BLaER1 treated with 17β-estradiol and CSF1 and Interleukin-3, amounts not matched to agents 10 nM and 100 nM (cell line): ENCODE measurements around the gene RHOT2.

ENCODE experiments used
- H3K27ac ChIP-seq, 11 experiments: shearing (Covaris generic); formaldehyde crosslinking; 2 replicates each; pipeline ENCODE4 v1.8.1; 2022
- H3K27me3 ChIP-seq, 11 experiments: shearing (Covaris generic); formaldehyde crosslinking; 2 replicates each; pipeline ENCODE4 v1.8.1; 2022
- H3K36me3 ChIP-seq, 11 experiments: shearing (Covaris generic); formaldehyde crosslinking; 2 replicates each; pipeline ENCODE4 v1.8.1; 2022
- H3K4me1 ChIP-seq, 10 experiments: shearing (Covaris generic); formaldehyde crosslinking; 2 replicates each; pipeline ENCODE4 v1.8.1; 2022
- H3K4me2 ChIP-seq, 11 experiments: shearing (Covaris generic); formaldehyde crosslinking; 2 replicates each; pipeline ENCODE4 v1.8.1; 2022
- H3K4me3 ChIP-seq, 10 experiments: shearing (Covaris generic); formaldehyde crosslinking; 2 replicates each; pipeline ENCODE4 v1.8.1; 2022
- H3K9ac ChIP-seq, 11 experiments: shearing (Covaris generic); formaldehyde crosslinking; 2 replicates each; pipeline ENCODE4 v1.8.1; 2022
- H3K9me3 ChIP-seq, 11 experiments: shearing (Covaris generic); formaldehyde crosslinking; replicated peaks in 1 of 11; 2 replicates each; pipeline ENCODE4 v1.8.1; 2022
- H4K20me1 ChIP-seq, 11 experiments: shearing (Covaris generic); formaldehyde crosslinking; 2 replicates each; pipeline ENCODE4 v1.8.1; 2022
- Cebpa-rat ChIP-seq, 11 experiments: shearing (Covaris generic); IDR thresholded peaks; 2 replicates each; pipeline ENCODE4 v1.8.1; 2022

The RHOT2 gene

GRCh38 chr16:678858-679813, 11.2 kb downstream of the RHOT2 start:
- Histone ChIP-seq H3K4me2 (peak overlapping the region; percentile 67 to 95 (median 86)), H3K27ac (peak overlapping the region in 8 of 11 experiments; percentile 32 to 66 (median 40); a peak in 12 of 22 replicates), H3K9ac (peak overlapping the region in 10 of 11 experiments; percentile 27 to 71 (median 60); a peak in 14 of 22 replicates), H3K9me3 (no peaks in the 10 kb centered on the region), H3K4me3 (peak overlapping the region; percentile 50 to 67 (median 56)), H4K20me1 (peaks cover 39 to 87% (median 71%) of the 10 kb centered on the region in 11 experiments; a peak in 21 of 22 replicates), H3K4me1 (peaks cover 33 to 55% (median 48%) of the 10 kb centered on the region in 10 experiments), H3K27me3 (peaks cover 12 to 26% (median 16%) of the 10 kb centered on the region in 11 experiments), H3K36me3 (peaks cover 24 to 34% (median 29%) of the 10 kb centered on the region in 11 experiments)
- no peak for TF ChIP-seq Cebpa-rat (IDR thresholded peaks at IDR 0.05)

DNA sequence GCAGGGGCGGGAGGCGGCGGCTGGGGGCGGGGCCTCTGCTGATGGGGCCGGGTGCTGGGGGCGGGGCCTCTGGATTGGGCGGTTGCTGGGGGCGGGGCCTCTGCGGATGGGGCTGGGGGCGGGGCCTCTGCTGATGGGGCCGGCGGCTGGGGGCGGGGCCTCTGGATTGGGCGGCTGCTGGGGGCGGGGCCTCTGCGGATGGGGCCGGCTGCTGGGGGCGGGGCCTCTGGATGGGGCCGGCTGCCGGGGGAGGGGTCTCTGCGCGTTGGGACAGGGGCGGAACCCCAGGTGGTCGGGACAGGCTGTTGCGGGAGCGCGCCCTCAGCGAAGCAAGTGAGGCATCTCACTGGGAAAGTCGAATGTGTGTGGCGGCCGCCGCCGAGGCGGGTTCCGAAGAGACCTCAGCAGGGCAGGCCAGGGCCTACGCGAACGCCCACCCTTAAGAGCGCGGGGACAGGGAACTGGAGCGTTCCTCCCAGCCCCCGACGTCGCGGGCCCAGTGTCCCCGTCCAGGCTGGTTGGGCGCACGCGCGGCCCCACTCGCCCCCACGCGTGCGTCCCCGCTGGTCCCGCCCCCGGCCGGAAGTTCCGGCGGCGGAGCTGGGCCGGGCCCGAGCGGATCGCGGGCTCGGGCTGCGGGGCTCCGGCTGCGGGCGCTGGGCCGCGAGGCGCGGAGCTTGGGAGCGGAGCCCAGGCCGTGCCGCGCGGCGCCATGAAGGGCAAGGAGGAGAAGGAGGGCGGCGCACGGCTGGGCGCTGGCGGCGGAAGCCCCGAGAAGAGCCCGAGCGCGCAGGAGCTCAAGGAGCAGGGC, 12.1 kb downstream of the RHOT2 start, which contains the start of gene STUB1:
Gene STUB1, plus strand, starts transcription at position 597 of the 811 bp plus-strand sequence. Its CDS starts 116 bp downstream, at position 713.
- Histone ChIP-seq H3K4me1 (peaks cover 39 to 53% (median 47%) of the 10 kb centered on the region in 10 experiments), H4K20me1 (peaks cover 30 to 80% (median 62%) of the 10 kb centered on the region in 11 experiments; a peak in 21 of 22 replicates)

DNA sequence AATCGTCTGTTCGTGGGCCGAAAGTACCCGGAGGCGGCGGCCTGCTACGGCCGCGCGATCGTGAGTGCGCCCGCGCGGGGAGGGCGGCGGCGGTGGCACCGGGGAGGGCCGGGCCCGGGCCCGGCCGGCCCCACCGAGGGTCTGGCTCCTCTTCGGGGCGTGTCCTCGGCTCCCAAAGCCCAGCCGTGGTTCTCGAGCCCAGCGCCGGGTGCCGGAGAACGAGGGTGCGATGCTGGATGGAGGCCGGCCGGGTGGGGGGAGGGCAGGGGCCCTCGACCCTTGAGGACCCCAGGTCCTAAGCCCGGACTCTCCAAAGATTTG, 12.7 kb downstream of the RHOT2 start:
- peak overlapping the region; percentile 69 to 91 (median 82) for H3K27ac ChIP-seq
- TF ChIP-seq Cebpa-rat (IDR thresholded peaks at IDR 0.05) = no peak
- peaks cover 26 to 78% (median 56%) of the 10 kb centered on the region in 11 experiments; a peak in 21 of 22 replicates for H4K20me1 ChIP-seq
- peaks cover under 1 to 11% (median 2%) of the 10 kb centered on the region in 11 experiments; a peak in 20 of 22 replicates for H3K27me3 ChIP-seq
- peaks cover 23 to 34% (median 27%) of the 10 kb centered on the region in 11 experiments for H3K36me3 ChIP-seq
- peak overlapping the region; percentile 95 to 99 (median 99) for H3K4me2 ChIP-seq
- H3K4me1 ChIP-seq = peaks cover 42 to 53% (median 50%) of the 10 kb centered on the region in 10 experiments
- no peaks in the 10 kb centered on the region for H3K9me3 ChIP-seq
- H3K4me3 ChIP-seq = peak overlapping the region; percentile 75 to 98 (median 90)
- H3K9ac ChIP-seq = peak overlapping the region; percentile 87 to 96 (median 91)

More for the DNA sequence above, 12.1 kb downstream of the RHOT2 start, which contains the start of gene STUB1:
- Histone ChIP-seq H3K27me3 (peaks cover 7 to 17% (median 8%) of the 10 kb centered on the region in 11 experiments), H3K4me3 (peak within 1 kb of the TSS; percentile 75 to 98 (median 90)), H3K27ac (peak within 1 kb of the TSS; percentile 69 to 91 (median 82)), H3K36me3 (peaks cover 22 to 29% (median 26%) of the 10 kb centered on the region in 11 experiments), H3K9ac (peak within 1 kb of the TSS; percentile 87 to 96 (median 91)), H3K9me3 (no peaks in the 10 kb centered on the region), H3K4me2 (peak within 1 kb of the TSS; percentile 95 to 99 (median 99))
- TF ChIP-seq Cebpa-rat (IDR thresholded peaks at IDR 0.05) = no peak

GRCh38 chr16:680967-681745, 13.2 kb downstream of the RHOT2 start:
- Histone ChIP-seq H3K9ac (peak overlapping the region; percentile 87 to 96 (median 91)), H3K4me2 (peak overlapping the region; percentile 95 to 99 (median 99)), H4K20me1 (peaks cover 26 to 74% (median 54%) of the 10 kb centered on the region in 11 experiments; a peak in 21 of 22 replicates), H3K36me3 (peaks cover 23 to 39% (median 27%) of the 10 kb centered on the region in 11 experiments), H3K27me3 (peaks cover 0 to 6% (median 0%) of the 10 kb centered on the region in 11 experiments; a peak in 5 of 22 replicates), H3K4me1 (peaks cover 42 to 57% (median 51%) of the 10 kb centered on the region in 10 experiments), H3K4me3 (peak overlapping the region; percentile 75 to 98 (median 90)), H3K9me3 (no peaks in the 10 kb centered on the region), H3K27ac (peak overlapping the region; percentile 69 to 91 (median 82); a peak in 21 of 22 replicates)
- no peak for TF ChIP-seq Cebpa-rat (IDR thresholded peaks at IDR 0.05)

- Histone ChIP-seq H3K9me3 (no peaks in the 10 kb centered on the region), H4K20me1 (peaks cover 26 to 70% (median 47%) of the 10 kb centered on the region in 11 experiments; a peak in 21 of 22 replicates), H3K36me3 (peaks cover 28 to 47% (median 33%) of the 10 kb centered on the region in 11 experiments), H3K9ac (peak overlapping the region; percentile 87 to 96 (median 91); a peak in 21 of 22 replicates), H3K27ac (peak overlapping the region in 2 of 11 experiments; percentile 82; a peak in 4 of 22 replicates), H3K4me1 (peaks cover 42 to 64% (median 52%) of the 10 kb centered on the region in 10 experiments), H3K4me2 (peak overlapping the region; percentile 95 to 99 (median 99)), H3K27me3 (no peaks in the 10 kb centered on the region; a peak in 2 of 22 replicates), H3K4me3 (peak overlapping the region; percentile 75 to 98 (median 90))
- TF ChIP-seq Cebpa-rat (IDR thresholded peaks at IDR 0.05) = no peak
Observed at GRCh38 chr16:681746-682427, 14.0 kb downstream of the RHOT2 start.

DNA sequence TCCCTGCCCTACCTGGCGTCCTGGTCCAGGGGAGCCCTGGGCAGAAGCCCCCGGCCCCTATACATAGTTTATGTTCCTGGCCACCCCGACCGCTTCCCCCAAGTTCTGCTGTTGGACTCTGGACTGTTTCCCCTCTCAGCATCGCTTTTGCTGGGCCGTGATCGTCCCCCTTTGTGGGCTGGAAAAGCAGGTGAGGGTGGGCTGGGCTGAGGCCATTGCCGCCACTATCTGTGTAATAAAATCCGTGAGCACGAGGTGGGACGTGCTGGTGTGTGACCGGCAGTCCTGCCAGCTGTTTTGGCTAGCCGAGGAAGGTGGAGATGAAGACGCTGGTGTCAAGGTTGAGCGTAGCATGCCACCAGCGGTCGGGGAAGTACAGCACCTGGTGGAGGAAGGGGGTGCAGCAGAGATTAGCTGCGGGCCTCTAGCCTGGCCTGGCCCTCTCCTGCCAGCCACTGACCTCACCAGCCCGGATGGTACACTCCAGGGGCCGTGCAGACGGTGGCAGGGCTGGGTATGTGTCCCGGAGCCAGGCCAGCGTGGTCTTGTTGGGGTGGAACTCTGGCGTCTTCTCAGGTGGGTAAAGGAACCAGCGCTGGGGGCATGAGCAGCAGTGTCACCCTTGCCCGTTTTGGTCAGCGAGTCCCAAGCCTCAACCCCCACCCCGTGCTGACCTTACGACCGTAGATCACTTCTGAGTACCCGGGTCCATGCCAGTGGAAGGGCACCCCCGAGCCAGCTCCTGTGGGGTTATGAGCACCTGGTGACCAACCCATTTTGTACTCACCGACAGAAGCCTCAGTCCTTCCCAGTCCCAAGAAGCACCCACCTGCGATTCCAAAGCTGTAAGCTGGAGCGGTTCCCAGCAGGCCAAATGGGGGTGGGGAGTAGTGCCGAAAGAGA, 14.8 kb downstream of the RHOT2 start:
- H4K20me1 ChIP-seq = peaks cover 26 to 68% (median 46%) of the 10 kb centered on the region in 11 experiments; a peak in 21 of 22 replicates
- no peaks in the 10 kb centered on the region for H3K27me3 ChIP-seq
- H3K4me2 ChIP-seq = peak overlapping the region; percentile 95 to 99 (median 99)
- H3K36me3 ChIP-seq = peaks cover 33 to 55% (median 41%) of the 10 kb centered on the region in 11 experiments
- peak overlapping the region in 4 of 11 experiments; percentile 75 to 81 (median 78); a peak in 2 of 22 replicates for H3K27ac ChIP-seq
- H3K4me3 ChIP-seq = peak overlapping the region; percentile 64 to 98 (median 81)
- TF ChIP-seq Cebpa-rat (IDR thresholded peaks at IDR 0.05) = no peak
- peak overlapping the region; percentile 84 to 96 (median 89); a peak in 21 of 22 replicates for H3K9ac ChIP-seq
- H3K9me3 ChIP-seq = no peaks in the 10 kb centered on the region
- H3K4me1 ChIP-seq = peaks cover 42 to 64% (median 52%) of the 10 kb centered on the region in 10 experiments
